Activated naive CD4-positive, alpha-beta T cell treated with anti-CD3 and anti-CD28 coated beads, Interleukin-2, amount 50 U/mL, for 16 hours (primary cell): ENCODE measurements around the gene EFHD2.
"Not testable (repeated sequence)": the region's sequence is repeated elsewhere in the genome, so short reads cannot be mapped to it uniquely, and the experiment has no call there.

ENCODE experiments used
- DNase-seq: peaks from one replicate; pipeline ENCODE4 v3.0.0-alpha.2; 2020

The EFHD2 gene, protein sequence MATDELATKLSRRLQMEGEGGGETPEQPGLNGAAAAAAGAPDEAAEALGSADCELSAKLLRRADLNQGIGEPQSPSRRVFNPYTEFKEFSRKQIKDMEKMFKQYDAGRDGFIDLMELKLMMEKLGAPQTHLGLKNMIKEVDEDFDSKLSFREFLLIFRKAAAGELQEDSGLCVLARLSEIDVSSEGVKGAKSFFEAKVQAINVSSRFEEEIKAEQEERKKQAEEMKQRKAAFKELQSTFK

DNA sequence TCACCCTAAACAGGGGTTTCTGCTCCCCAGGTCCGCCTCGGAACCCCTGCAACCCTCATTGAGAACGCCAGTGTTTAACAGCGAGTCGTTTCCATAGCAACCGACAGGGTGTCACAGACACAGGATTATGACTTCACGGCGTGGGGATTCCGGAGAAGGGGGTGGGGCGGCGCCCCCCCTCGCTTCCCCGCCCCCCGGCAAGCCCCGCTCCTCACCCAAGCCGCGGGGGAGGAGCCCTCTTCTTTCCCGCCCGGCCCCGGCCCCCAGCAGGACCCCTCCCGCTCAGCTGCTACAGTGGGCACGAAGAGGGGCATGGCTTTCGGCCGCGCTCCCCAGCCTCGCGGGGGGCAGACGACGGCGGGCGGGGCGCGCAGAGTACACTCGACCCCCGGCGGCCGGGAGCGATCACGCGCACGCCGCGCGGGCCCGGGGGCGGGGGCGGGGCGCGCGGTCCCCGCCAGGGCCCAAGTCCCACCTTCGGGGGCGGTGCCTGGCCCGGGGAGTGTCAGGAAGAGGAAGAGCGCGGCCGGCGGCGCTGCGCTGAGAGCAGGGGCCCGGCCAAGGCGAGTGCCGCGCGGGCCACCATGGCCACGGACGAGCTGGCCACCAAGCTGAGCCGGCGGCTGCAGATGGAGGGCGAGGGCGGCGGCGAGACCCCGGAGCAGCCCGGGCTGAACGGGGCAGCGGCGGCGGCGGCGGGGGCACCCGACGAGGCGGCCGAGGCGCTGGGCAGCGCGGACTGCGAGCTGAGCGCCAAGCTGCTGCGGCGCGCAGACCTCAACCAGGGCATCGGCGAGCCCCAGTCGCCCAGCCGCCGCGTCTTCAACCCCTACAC is at the start of gene EFHD2:
EFHD2 (plus strand) TSS at position 501 of the 835 bp plus-strand sequence; CDS start at position 585, 84 bp downstream.
- peak; percentile 92 for DNase-seq

DNA sequence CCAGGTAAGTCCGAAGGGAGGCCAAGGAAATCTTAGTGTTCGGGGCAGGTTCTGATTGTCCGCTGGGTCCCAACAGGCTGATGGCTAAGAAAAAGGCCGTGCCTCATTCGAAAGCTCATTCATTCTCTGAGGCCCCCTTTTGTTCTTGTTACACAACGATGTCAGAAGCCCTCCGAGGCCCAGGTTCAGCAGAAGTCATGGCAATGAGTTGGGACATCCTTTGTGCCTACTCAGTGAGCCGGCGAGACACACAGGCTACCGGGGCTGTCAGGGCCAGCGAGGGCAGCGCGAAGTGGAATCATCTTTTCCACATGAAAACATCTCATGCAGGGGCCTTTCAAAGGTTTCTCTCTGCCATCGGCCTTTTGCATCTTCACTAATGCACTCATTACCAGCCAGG is 49.0 kb upstream of the EFHD2 start:
- DNase-seq: no peak

DNA sequence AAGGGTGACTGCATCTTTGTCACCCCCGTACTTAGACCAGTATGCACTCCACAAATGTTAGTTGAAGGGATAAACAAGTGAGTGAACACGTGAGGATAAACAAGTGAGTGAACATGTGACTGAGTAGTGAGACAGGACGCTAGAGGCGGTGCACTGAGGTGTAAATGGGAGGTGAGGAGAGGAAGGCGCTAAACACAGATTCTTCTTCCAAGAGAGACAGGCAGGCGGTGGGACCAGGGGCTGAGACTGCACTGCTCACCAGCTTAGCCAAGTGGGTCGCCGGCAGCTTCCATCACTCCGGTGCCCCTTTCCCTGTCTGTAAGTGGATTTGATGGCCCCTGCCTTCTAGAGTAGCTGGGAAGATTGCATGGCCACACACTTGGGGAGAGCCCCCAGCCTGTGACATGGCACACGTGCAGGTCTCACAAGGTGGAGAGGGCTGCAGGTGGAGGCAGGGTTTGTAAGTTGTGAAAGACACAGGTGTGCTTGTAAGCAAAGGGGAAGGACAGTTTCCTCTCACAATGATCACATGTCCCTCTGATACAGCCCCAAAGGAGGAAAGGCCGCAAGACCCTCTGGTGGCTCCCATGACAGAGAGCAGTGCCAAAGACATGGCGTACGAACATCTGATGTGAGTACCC is 47.5 kb upstream of the EFHD2 start:
- no peak for DNase-seq

DNA sequence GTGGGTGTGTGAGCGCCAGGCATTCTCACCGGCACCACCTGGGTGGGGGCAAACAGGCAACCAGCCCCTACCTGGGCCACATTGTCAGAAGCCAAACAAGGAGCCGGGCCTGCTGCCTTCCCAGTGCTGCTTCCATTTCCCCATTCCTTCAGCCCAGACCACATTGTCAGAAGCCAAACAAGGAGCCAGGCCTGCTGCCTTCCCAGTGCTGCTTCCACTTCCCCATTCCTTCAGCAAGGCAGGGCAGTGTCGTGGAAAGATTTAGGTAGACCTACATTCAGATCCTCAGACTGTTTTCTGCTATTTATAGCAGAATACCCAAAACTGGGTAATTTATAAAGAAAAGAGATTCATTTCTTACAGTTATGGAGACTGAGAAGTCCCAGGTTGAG is 47.0 kb upstream of the EFHD2 start:
- no peak for DNase-seq

DNA sequence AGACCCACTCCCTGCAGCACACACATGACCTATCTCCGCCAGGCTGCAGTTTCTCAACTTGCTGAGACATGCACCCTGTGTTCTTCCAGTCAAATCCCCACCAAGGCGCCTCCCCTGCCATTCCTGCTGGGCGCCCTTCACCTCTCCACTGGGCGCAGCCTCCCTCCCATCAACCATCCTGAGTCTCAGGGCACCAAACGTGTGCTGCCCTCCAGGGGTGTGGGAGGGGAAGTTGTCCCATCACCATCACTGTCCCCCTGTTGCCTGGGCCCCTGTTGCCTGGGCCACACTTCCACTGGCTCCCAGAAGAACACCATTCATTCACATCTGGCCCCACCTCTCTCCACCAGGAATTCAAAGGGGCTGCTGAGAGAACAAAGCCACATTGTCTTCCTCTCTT is 44.9 kb upstream of the EFHD2 start:
- no peak for DNase-seq

DNA sequence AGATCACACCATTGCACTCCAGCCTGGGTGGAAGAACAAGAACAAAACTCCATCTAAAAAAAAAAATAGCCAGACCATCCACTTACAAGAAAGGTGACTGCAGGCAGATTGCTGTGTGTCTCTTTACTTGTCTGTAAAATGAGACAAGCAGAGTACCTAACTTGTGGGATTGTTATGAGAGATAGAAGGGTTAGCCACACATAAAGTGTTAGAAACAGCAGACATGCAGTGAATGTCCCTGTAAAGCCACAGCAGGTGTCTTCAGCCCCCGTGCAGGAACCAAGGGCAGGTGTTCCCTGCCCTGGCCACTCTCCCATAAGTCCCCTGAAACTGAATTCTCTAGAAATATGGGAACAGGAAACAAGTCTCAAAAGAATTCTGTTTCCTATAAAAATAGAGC is 40.8 kb upstream of the EFHD2 start:
- DNase-seq: no peak

DNA sequence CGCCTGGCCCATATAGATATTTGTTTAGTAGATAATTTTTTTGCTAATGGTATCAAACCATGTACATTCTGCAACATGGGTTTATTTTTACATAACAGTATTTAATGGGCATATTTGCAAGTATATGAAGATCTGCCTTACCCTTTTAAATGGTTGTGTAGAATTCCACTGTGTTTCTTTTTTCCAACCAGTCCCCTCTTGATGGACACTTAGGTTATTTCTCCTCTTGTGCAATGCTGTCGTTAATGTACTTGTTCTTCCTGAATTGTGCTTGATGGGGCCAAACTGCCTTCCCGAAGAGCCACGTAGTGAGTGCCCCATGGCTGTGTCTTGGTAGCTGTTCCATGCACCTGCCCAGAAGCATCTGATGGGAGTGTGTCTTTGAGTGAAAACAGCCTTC is 39.4 kb upstream of the EFHD2 start:
- no peak for DNase-seq

DNA sequence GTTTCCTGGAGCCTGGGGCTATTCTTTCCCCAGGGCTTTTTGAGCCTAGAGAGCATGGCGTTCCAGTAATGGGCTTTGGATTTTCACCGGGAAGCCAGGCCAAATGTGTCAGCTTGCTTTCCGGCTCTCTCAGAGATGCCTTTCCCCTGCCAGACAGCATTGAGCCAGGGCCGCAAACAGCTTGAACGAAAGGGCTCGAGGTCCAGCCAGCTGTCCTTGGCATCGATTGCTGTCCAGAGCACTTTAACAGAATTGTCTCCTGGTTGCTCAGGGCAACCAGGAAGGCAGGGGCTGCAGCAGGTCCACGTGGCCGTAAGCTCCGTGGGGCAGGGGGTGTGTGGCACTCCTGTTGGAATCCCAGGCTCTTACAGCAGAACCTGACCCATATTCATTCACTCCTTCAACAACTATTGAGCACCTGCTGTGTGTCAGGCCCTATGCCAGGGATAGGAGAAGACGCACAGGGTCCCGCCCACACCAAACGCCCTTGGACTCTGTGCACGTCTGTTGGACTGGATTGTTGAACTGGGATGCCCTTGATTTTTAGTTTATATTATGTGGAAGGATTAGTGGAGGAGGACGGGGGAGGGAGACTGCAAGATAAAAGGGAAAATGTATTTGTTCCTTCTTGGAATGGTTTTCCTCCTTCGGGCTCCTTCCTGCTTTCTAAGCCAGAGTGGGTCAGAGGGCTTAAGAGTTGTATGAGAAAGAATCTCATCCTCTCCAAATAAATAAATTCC is 38.7 kb upstream of the EFHD2 start:
- DNase-seq: no peak

DNA sequence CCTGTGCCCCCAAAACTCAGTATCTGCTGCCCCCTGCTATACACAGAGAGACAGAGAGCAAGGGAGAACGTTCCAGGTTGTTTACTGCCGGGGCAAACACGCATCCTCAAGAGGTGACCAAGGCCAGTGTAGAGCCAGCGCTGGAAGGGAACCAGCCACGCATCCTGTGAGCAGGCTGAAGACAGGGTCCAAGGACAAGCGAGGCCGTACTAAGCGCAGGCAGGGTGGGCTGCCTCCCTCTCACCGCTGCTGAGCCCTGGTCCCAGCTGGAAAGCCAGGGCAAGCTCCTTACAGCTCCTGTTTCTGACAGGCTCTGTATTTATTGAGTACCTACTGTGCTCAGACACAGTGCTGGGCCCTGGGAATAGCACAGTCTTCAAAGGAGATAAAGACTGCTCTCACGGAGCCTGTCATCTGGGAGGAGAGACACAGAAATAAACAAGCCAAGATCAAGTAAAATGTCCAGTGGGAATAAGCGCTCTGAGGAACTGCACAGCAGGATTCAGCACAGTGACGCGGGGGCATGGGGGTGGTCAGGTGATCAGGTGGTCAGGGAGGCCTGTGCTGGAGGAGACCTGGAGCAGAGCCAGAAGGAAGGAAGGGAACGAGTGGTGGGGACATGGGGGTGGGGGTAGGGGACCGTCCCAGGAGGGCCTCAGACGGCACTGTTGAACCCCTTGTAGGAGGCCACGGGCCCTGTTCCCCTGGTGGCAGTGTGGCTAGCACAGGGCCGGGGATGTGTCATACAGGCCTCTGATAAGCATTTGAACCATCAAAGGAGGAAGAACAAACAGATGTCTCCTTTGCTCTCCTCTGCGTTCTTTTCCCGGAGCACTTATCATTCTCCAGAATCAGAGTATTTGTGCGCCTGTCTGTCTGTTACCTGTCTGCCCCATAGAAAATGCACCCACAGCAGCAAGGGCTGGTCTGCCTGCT is 37.8 kb upstream of the EFHD2 start:
- no peak for DNase-seq

DNA sequence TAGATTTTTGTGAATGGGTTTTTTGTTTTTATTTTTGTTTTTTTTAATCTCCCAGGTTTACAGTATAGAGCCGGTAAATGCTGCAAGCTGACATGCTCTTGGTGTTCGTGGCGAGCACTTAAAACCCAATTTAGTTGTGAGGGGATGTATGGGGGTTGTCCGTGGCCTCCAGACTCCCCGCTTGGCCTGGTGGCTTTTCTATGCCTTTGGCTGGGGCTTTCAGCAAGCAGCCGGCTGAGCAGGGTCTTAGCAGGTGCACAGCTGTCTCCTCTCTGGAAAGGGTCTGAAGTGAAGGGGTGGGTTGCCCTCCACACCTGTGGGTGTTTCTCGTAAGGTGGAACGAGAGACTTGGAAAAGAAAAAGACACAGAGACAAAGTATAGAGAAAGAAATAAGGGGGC is 31.0 kb upstream of the EFHD2 start:
- DNase-seq: no peak

DNA sequence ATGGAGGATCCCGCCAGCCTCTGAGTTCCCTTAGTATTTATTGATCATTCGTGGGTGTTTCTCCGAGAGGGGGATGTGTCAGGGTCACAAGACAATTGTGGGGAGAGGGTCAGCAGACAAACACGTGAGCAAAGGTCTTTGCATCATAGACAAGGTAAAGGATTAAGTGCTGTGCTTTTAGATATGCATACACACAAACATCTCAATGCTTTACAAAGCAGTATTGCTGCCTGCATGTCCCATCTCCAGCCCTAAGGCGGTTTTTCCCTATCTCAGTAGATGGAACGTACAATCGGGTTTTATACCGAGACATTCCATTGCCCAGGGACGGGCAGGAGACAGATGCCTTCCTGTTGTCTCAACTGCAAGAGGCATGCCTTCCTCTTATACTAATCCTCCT is 30.5 kb upstream of the EFHD2 start:
- DNase-seq: not testable (repeated sequence)

DNA sequence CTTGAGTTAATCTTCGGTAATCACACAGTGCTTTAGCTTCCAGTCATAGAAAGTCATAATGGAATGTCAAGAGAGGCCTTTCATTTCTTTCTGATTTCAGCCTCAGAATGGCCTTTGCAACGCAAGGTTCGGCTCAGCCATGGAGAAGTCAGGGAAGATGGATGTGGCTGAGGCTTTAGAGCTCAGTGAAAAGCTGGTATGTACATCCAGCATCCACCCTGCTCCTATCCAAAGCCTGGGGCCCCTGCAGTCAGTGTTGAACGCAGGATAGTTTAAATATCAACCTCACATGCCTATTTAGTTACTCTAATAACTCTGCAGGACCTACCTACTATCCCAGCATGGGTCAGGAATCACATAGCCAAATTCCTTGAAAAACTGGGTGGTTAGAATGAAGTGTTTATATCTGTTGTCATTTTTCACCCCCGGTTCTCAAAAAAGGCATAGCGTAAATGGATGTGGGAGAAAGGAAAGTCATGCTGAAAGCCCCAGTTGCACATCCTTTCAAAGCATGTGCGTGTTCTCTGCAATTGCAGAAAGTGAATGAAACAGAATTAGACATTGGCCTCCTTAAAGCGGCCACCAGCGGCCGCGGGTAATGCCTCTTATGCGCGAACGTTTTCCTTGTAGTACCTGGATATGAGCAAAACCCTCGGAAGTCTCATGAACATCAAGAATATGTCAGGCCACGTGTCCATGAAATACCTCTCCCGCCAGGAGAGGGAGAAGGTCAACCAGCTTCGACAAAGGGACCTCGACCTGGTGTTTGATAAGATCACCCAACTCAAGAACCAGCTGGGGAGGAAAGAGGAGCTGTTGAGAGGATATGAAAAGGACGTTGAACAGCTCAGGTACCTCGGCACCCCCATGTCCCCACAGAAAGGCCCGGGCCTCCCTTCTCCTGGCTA is 28.8 kb upstream of the EFHD2 start:
- no peak for DNase-seq

DNA sequence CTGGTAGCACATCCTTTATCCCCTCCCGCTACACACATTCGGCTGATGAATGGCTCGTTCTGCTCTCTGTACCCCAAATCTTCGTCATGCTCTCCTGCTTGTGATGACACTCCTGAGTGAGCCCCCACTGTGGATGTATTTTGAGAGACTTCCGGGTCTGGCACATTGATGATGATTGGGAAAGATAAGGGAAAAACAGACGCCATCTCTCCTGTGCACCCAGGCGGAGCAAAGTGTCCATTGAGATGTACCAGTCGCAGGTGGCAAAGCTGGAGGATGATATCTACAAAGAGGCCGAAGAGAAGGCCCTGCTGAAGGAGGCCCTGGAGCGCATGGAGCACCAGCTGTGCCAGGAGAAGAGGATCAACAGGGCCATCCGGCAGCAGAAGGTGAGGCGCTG is 27.9 kb upstream of the EFHD2 start:
- DNase-seq: no peak

DNA sequence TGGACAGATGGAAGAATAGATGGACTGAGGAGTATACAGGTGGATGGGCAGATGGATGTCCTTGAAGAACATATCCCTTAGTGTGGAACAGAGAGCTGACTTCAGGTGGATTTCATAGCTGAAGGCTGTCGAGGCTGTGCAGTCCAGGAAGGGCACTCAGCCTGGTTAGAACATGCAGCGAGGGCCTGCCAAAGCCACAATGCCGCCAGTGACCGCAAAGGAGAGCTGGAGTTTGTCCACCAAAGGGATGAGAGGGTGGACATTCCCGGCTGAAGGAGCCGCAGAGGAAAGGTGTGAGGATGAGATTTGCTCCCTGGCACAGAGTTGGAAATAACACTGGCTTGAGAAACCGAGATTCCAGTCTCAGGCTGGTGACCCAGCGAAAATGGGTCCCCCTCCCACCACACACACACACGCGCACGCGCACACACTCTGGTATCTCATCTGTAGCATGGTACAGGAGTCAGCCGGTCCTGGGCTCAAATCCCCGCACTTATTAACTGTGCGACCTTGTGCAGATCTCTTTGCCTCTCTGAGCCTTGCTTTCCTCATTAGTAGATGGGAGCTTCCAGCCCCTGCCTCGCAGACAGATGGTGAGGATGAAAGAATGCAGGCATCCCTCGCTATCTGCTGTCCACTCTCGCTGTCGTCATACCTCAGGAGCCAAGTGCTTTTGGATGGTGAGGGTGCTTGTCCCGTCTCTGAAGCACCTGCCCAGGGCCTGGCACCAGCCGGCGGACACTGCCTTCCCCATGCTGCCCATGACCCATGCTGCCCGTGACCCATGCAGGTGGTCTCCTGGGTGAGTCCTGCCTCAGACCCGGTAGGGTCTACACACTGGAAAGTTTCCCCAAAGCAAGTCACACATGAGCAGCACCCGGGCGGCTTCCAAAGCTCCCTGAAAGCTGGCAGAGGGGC is 26.8 kb upstream of the EFHD2 start:
- no peak for DNase-seq

DNA sequence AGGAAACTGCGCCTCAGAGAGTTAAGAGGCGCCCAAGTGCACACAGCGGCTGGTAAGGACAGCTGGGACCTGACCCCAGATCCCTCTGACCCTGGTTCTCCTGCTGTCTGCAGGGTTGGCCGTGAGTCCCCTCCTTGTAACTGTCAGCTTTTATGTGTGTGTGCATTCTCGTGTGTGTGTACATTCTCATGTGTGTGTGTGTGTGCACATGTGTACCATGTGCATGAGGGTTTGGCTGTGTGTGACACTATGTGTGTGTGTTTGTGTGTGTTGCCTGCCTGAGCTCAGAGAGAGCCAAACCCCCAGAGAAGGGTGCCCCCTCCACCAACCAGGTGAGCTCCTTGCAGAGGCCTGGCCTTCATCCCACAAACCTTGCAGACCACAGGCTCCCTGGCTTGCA is 25.9 kb upstream of the EFHD2 start:
- no peak for DNase-seq

DNA sequence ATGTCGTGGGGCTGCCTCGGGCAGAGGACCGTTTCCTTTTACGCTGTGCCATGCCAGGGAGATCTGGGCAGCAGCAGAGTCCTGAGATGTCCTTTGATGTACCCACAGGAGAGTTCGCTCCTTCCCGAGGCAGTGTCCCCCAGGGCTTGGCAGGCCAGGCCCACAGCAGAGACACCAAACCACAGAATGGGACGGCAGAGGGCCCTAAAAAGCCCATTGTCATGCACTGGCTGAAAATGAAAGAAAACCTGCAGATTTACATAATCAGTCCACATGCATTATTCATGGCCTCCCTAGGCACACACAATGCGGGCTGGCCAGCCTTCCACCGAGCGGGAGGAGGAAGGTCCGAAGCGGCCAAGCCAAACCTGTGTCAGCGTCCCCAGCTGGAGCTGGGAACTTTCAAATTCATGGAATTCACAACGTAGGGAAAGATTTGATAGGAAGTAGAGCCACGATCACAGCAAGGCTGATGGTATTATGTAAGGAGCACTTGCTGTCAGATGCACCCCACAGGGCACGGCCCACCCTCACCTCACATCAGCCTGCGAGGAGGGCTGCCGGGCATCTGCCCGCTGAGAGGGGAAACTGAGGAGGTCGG is 25.3 kb upstream of the EFHD2 start:
- DNase-seq: no peak

DNA sequence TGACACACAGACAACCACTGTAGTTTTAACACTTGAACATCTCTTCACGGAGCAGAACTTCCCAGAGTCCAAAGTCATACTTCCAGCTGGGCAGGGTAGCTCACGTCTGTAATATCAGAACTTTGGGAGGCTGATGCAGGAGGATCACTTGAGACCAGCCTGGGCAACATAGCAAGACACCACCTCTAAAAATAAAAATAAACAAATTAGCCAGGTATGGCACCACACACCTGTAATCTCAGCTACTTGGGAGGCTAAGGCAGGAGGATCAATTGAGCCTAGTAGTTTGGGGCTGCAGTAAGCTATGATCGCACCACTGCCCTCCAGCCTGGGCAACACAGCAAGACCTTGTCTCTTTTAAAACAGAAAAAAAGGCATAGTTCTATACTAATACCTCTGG is 24.3 kb upstream of the EFHD2 start:
- no peak for DNase-seq

DNA sequence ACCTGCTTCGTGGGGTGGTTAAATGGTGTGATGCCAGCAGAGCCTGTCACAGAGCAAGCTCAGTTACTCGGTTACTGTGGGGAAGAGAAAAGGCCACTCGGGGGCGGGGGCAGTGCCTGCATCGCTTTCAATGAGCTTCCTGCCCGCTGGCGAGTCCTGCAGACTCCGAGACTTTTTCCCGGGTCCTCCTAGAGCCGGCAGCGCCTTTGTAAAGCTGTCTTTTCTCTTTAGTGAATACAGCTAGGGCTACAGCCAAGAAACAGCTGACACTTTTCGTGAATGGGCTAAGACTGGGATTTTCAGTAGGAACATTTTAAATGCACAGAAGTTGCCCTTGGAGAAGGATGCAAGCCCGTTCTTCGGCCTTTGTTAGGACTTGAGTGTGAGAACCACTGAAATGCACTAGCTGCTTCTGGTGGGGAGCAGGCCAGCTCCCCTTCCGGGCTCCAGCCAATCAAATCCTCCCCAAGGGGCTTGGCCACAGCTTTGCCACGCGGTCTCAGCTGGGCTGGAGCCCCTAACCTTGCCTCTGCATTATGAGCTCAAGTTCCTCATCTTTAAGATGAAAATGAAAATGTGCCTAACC is 23.4 kb upstream of the EFHD2 start:
- DNase-seq: no peak

DNA sequence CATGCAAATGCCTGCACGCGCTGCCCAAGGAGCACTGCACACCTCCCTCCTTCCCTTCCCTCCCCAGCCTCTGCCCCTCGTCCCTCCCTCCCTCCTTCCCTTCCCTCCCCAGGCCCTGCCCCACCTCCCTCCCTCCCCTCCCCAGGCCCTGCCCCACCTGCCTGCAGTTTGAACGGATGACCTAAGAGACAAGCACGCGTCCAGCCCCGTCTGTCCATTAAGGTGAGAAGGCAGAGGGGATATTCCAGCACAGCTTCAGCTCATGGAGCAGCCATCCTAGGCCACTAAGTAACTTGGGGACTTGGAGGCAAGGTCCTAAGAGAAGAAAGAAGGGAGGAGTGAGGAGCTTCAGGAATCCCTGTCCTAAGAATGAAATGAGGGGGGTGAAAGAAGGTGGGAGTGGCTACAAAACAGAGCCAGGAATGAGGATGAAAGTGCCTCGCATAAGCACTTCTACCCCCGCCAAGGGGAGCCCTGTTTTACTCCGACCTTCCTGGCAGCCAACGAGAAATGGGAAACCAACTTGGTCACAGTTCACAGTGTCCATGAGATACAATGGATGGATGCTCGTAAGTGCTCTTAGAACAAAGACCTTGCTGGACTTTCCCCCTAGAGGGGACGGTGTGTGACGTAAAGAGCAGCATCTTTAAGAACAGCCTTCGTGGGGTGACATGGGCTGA is 21.3 kb upstream of the EFHD2 start:
- no peak for DNase-seq
